GM12878 (cell line): ENCODE data around the gene ALDH1L1.

Experiments used
- BHLHE40 ChIP-seq, 2 experiments: fragments of 450-650 bp in 1 of 2; IDR thresholded peaks; 2 replicates each; pipeline ENCODE4 v1.6.1; 2011 to 2017; ENCODE audit warnings: low read depth in 2 of 2, borderline replicate concordance in 1 of 2, improper control_type of control experiment in 1 of 2, low read length in 1 of 2, mild to moderate bottlenecking in 1 of 2
- CBFB ChIP-seq: IDR thresholded peaks from 2 replicates; pipeline ENCODE4 v1.6.1; 2016; ENCODE audit warnings: antibody characterized with exemption, low read depth
- POLR2A ChIP-seq: IDR thresholded peaks from 2 replicates; pipeline ENCODE4 v1.6.1; 2011; ENCODE audit warnings: low read depth, mild to moderate bottlenecking, low read length
- RAD21 ChIP-seq: IDR thresholded peaks from 2 replicates; pipeline ENCODE4 v1.6.1; 2011; ENCODE audit warnings: mild to moderate bottlenecking, low read depth, low read length, moderate library complexity; ENCODE audit not compliant: insufficient read depth
- TF ChIP-seq, protein P1 (sequence below), 3 experiments: IDR thresholded peaks in 2 of 3; conservative IDR thresholded peaks in 1 of 3; 2 replicates each; pipeline ENCODE4 v1.5.1; 2011; ENCODE audit warnings: low read depth in 3 of 3, low read length in 3 of 3, mild to moderate bottlenecking in 3 of 3, control low read depth in 2 of 3, moderate library complexity in 2 of 3, inconsistent platforms in 1 of 3, mixed read lengths in 1 of 3; ENCODE audit not compliant: control insufficient read depth in 2 of 3, insufficient read depth in 1 of 3; ENCODE audit errors: extremely low read depth in 1 of 3

DNA sequence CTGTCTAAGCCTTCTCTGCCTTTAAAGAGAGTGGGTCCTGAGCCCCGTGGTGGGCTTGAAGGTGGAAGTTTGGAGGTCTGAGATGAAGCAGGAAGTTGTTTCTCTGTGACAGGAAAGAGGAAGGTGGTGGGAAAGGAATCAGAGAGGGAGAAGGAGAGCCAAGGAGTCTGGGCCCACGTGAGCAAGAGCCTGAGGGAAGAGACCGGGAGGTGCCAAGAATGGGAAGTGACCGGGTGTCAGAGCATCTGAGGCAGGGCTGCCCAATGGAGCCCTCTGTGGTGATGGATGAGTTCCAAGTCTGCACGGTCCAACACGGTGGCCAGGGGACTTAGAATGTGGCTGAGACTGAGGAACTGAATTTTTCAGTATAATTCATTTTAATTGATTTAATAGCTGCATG is 24.6 kb downstream of the ALDH1L1 start:
- TF ChIP-seq POLR2A (no peak), BHLHE40 (IDR thresholded peaks at IDR 0.05; ENCODE audit: borderline replicate concordance in 1 of 2, low read depth in 2 of 2, low read length in 1 of 2) (no peak), CBFB (no peak), RAD21 (no peak)
- TF ChIP-seq, protein P1, sequence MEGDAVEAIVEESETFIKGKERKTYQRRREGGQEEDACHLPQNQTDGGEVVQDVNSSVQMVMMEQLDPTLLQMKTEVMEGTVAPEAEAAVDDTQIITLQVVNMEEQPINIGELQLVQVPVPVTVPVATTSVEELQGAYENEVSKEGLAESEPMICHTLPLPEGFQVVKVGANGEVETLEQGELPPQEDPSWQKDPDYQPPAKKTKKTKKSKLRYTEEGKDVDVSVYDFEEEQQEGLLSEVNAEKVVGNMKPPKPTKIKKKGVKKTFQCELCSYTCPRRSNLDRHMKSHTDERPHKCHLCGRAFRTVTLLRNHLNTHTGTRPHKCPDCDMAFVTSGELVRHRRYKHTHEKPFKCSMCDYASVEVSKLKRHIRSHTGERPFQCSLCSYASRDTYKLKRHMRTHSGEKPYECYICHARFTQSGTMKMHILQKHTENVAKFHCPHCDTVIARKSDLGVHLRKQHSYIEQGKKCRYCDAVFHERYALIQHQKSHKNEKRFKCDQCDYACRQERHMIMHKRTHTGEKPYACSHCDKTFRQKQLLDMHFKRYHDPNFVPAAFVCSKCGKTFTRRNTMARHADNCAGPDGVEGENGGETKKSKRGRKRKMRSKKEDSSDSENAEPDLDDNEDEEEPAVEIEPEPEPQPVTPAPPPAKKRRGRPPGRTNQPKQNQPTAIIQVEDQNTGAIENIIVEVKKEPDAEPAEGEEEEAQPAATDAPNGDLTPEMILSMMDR (IDR thresholded peaks at IDR 0.05 in 2 of 3, conservative IDR thresholded peaks at IDR 0.05 in 1 of 3; ENCODE audit: control insufficient read depth in 2 of 3, extremely low read depth in 1 of 3, insufficient read depth in 1 of 3, low read depth in 3 of 3, low read length in 3 of 3) = no peak
